Loucy (cell line): ENCODE measurements around the gene BCR.

Experiments
- H2AFZ ChIP-seq: fragments of 200-600 bp; sonication (generic); 2 replicates; pipeline ENCODE4 v1.6.0; 2016; ENCODE audit warnings: antibody characterized with exemption, mild to moderate bottlenecking, low read length, moderate library complexity
- H3F3A ChIP-seq: fragments of 200-600 bp; 2 replicates; pipeline ENCODE4 v1.6.0; 2016; ENCODE audit warnings: antibody characterized with exemption, low read depth, mild to moderate bottlenecking
- H3K27me3 ChIP-seq: fragments of 200-600 bp; sonication (generic); 2 replicates; pipeline ENCODE4 v1.6.1; 2014; ENCODE audit warnings: low read length, mild to moderate bottlenecking; ENCODE audit not compliant: insufficient read depth, poor library complexity, severe bottlenecking
- H3K36me3 ChIP-seq: fragments of 200-600 bp; sonication (generic); 2 replicates; pipeline ENCODE4 v1.6.1; 2016; ENCODE audit warnings: low read length; ENCODE audit not compliant: insufficient read depth
- H3K4me1 ChIP-seq: fragments of 200-600 bp; sonication (generic); 2 replicates; pipeline ENCODE4 v1.5.1; 2014; ENCODE audit warnings: low read length, mild to moderate bottlenecking; ENCODE audit not compliant: insufficient read depth, poor library complexity, severe bottlenecking
- H3K4me2 ChIP-seq: fragments of 200-600 bp; sonication (generic); 2 replicates; pipeline ENCODE4 v1.6.0; 2014; ENCODE audit warnings: antibody characterized with exemption, low read length, low read depth, mild to moderate bottlenecking; ENCODE audit not compliant: poor library complexity, severe bottlenecking
- H3K4me3 ChIP-seq: fragments of 200-600 bp; sonication (generic); 2 replicates; pipeline ENCODE4 v1.5.1; 2014; ENCODE audit warnings: low read length, mild to moderate bottlenecking, mixed read lengths; ENCODE audit not compliant: poor library complexity, severe bottlenecking
- H3K79me2 ChIP-seq: fragments of 200-600 bp; sonication (generic); 2 replicates; pipeline ENCODE4 v1.6.1; 2014; ENCODE audit warnings: low read length; ENCODE audit not compliant: insufficient read depth
- H3K9ac ChIP-seq: fragments of 200-600 bp; sonication (generic); 2 replicates; pipeline ENCODE4 v1.6.0; 2014; ENCODE audit warnings: mild to moderate bottlenecking, low read depth, low read length, moderate library complexity; ENCODE audit not compliant: poor library complexity, severe bottlenecking
- H3K9me2 ChIP-seq: fragments of 200-600 bp; sonication (generic); replicated peaks from 2 replicates; pipeline ENCODE4 v1.6.1; 2016; ENCODE audit warnings: low read depth, low read length, mixed read lengths
- H3K9me3 ChIP-seq: fragments of 200-600 bp; sonication (generic); 2 replicates; pipeline ENCODE4 v1.6.1; 2014; ENCODE audit warnings: mild to moderate bottlenecking, antibody characterized with exemption, low read length, low read depth; ENCODE audit not compliant: insufficient read depth
- H4K20me1 ChIP-seq: fragments of 200-600 bp; sonication (generic); 2 replicates; pipeline ENCODE4 v1.6.0; 2014; ENCODE audit warnings: antibody characterized with exemption, low read length, mild to moderate bottlenecking; ENCODE audit not compliant: insufficient read depth, poor library complexity, severe bottlenecking
- CTCF ChIP-seq: fragments of 200-600 bp; sonication (generic); conservative IDR thresholded peaks from 2 replicates; pipeline ENCODE4 v1.5.1; 2014; ENCODE audit warnings: mild to moderate bottlenecking, antibody characterized with exemption, low read length
- EZH2phosphoT487 ChIP-seq: fragments of 200-600 bp; IDR thresholded peaks from 2 replicates; pipeline ENCODE4 v1.6.1; 2018; ENCODE audit warnings: antibody characterized with exemption, mild to moderate bottlenecking, moderate library complexity, borderline replicate concordance

The BCR gene

GRCh38 chr22:23202812-23203451 is 22.6 kb downstream of the BCR start:
- H4K20me1 ChIP-seq: peaks cover 91% of the 10 kb centered on the region
- H3K79me2 ChIP-seq: peaks cover 100% of the 10 kb centered on the region
- no peaks in the 10 kb centered on the region for H3K9me3 ChIP-seq
- H3K27me3 ChIP-seq: no peaks in the 10 kb centered on the region
- no peaks in the 10 kb centered on the region for H3K4me1 ChIP-seq
- no peak overlapping the region for H2AFZ ChIP-seq
- no peaks in the 10 kb centered on the region for H3F3A ChIP-seq
- H3K9me2 ChIP-seq: no peaks in the 10 kb centered on the region
- H3K4me3 ChIP-seq: no peak overlapping the region
- H3K4me2 ChIP-seq: no peak overlapping the region
- H3K9ac ChIP-seq: no peak overlapping the region
- peaks cover 81% of the 10 kb centered on the region; the same call in 1 of the 2 replicates for H3K36me3 ChIP-seq
- TF ChIP-seq CTCF: no peak
- no peak for TF ChIP-seq EZH2phosphoT487

GRCh38 chr22:23203452-23204124 is 23.3 kb downstream of the BCR start:
- Histone ChIP-seq H3K9ac (no peak overlapping the region), H3K36me3 (peaks cover 81% of the 10 kb centered on the region; the same call in 1 of the 2 replicates), H3K4me3 (no peak overlapping the region), H3K9me2 (no peaks in the 10 kb centered on the region), H3F3A (no peaks in the 10 kb centered on the region), H3K27me3 (no peaks in the 10 kb centered on the region), H2AFZ (no peak overlapping the region), H3K4me2 (no peak overlapping the region), H3K79me2 (peaks cover 100% of the 10 kb centered on the region), H3K9me3 (no peaks in the 10 kb centered on the region), H4K20me1 (peaks cover 89% of the 10 kb centered on the region), H3K4me1 (no peaks in the 10 kb centered on the region)
- TF ChIP-seq EZH2phosphoT487: no peak
- no peak for TF ChIP-seq CTCF

- Histone ChIP-seq H3K4me3 (no peak overlapping the region), H3K27me3 (no peaks in the 10 kb centered on the region), H3K9me2 (no peaks in the 10 kb centered on the region), H3K4me2 (no peak overlapping the region), H3K36me3 (peaks cover 81% of the 10 kb centered on the region; the same call in 1 of the 2 replicates), H3F3A (no peaks in the 10 kb centered on the region), H3K79me2 (peaks cover 100% of the 10 kb centered on the region), H3K9me3 (no peaks in the 10 kb centered on the region), H4K20me1 (peaks cover 84% of the 10 kb centered on the region), H3K4me1 (no peaks in the 10 kb centered on the region), H3K9ac (no peak overlapping the region), H2AFZ (no peak overlapping the region)
- no peak for TF ChIP-seq EZH2phosphoT487
- no peak for TF ChIP-seq CTCF
Observed at GRCh38 chr22:23204125-23204488, 23.8 kb downstream of the BCR start.
